ENCODE data around the gene GKN2.
A peak's percentile ranks its signal among the peaks of the same experiment; 100 is the strongest.
"Not testable (repeated sequence)": the region's sequence is repeated elsewhere in the genome, so short reads cannot be mapped to it uniquely, and the experiment has no call there.

GKN2 gene

GRCh38 chr2:68908392-68908970 is 44.2 kb downstream of the GKN2 start:
- peaks cover 20% of the 10 kb centered on the region for H3K9me3 Mint-ChIP-seq
- peak overlapping the region; percentile 53 for H3K4me3 Mint-ChIP-seq
- H3K27ac Mint-ChIP-seq, result peak overlapping the region; percentile 89
- DNase-seq (ENCODE audit: low spot score), result peak; percentile 76
- peaks cover 14% of the 10 kb centered on the region for H3K36me3 Mint-ChIP-seq (ENCODE audit: low read depth)
- H3K4me1 Mint-ChIP-seq (ENCODE audit: low read depth), result peaks cover 28% of the 10 kb centered on the region
- H3K27me3 Mint-ChIP-seq (ENCODE audit: low read depth), result peaks cover 4% of the 10 kb centered on the region

- peaks cover 28% of the 10 kb centered on the region for H3K4me1 Mint-ChIP-seq (ENCODE audit: low read depth)
- H3K27me3 Mint-ChIP-seq (ENCODE audit: low read depth), result peaks cover 4% of the 10 kb centered on the region
- H3K27ac Mint-ChIP-seq, result peak overlapping the region; percentile 89
- H3K4me3 Mint-ChIP-seq, result peak overlapping the region; percentile 53
- peaks cover 14% of the 10 kb centered on the region for H3K36me3 Mint-ChIP-seq (ENCODE audit: low read depth)
- no peak for DNase-seq (ENCODE audit: low spot score)
- peaks cover 26% of the 10 kb centered on the region for H3K9me3 Mint-ChIP-seq
Measured at GRCh38 chr2:68907920-68908253, 44.8 kb downstream of the GKN2 start.

DNA sequence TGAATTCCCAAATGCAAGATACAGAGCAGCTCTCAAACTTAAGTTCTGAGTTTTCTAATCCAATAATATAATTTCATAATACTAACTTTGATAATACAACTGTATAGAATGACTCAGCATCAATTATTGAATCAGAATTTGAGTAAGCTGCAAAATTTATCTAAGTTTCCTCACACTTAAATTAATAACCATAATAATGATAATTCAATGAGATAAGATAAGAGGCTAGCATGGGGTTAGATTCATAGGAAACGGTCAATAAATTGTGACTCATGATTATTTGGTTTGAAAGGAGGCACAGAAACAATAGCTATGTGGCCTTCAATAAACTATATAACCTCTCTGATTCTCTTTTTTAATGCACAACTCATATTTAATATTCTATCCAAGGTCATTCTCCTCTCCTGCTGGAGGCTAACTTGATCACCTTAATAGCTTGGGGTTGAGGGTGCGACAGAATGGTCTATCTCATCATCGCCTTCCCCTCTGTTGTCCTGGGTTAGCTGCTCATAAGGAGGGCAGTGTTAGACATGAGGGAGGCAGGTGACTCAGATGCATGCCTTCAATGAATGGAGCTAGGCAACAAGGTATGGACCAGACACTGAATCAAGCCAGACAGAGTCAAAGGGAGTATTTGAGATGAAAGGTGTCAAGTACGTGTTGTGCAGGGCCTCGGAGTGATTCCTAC is 45.3 kb downstream of the GKN2 start:
- Mint-ChIP-seq H3K9me3 (peaks cover 31% of the 10 kb centered on the region), H3K36me3 (ENCODE audit: low read depth) (peaks cover 14% of the 10 kb centered on the region), H3K4me3 (peak overlapping the region; percentile 53), H3K27me3 (ENCODE audit: low read depth) (peaks cover 7% of the 10 kb centered on the region), H3K4me1 (ENCODE audit: low read depth) (peaks cover 28% of the 10 kb centered on the region), H3K27ac (peak overlapping the region; percentile 89)
- no peak for DNase-seq (ENCODE audit: low spot score)

GRCh38 chr2:68906716-68907115 is 46.0 kb downstream of the GKN2 start:
- DNase-seq (ENCODE audit: low spot score), result no peak
- peaks cover 28% of the 10 kb centered on the region for H3K4me1 Mint-ChIP-seq (ENCODE audit: low read depth)
- H3K27me3 Mint-ChIP-seq (ENCODE audit: low read depth), result peaks cover 8% of the 10 kb centered on the region
- H3K4me3 Mint-ChIP-seq, result no peak overlapping the region
- peaks cover 38% of the 10 kb centered on the region for H3K9me3 Mint-ChIP-seq
- H3K36me3 Mint-ChIP-seq (ENCODE audit: low read depth), result peaks cover 14% of the 10 kb centered on the region
- no peak overlapping the region for H3K27ac Mint-ChIP-seq

GRCh38 chr2:68905116-68905515 is 47.6 kb downstream of the GKN2 start:
- Mint-ChIP-seq H3K9me3 (peaks cover 44% of the 10 kb centered on the region), H3K4me3 (no peak overlapping the region), H3K4me1 (ENCODE audit: low read depth) (peaks cover 25% of the 10 kb centered on the region), H3K27ac (no peak overlapping the region), H3K27me3 (ENCODE audit: low read depth) (peaks cover 10% of the 10 kb centered on the region), H3K36me3 (ENCODE audit: low read depth) (peaks cover 14% of the 10 kb centered on the region)
- no peak for DNase-seq (ENCODE audit: low spot score)

DNA sequence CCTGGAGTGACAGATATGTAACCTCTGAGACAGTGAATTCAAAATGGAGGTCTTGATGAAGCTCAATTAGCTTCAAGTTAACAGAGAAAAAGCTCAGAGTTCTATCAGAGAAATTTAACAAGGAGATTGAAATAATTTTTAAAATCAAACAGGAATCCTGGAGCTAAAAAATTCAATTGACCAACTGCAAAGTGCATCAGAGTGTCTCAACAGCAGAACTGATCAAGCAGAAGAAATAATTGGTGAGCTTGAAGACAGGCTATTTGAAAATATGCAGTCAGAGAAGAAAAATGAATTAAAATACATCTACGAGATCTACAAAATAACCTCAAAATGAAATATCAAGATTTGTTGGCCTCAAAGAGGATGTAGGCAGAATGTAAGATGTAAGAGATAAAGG is 51.1 kb downstream of the GKN2 start:
- Mint-ChIP-seq H3K4me1 (ENCODE audit: low read depth) (no peaks in the 10 kb centered on the region), H3K27ac (no peak overlapping the region), H3K4me3 (no peak overlapping the region), H3K36me3 (ENCODE audit: low read depth) (peaks cover 14% of the 10 kb centered on the region), H3K9me3 (peaks cover 47% of the 10 kb centered on the region), H3K27me3 (ENCODE audit: low read depth) (peaks cover 16% of the 10 kb centered on the region)
- DNase-seq (ENCODE audit: low spot score), result no peak

DNA sequence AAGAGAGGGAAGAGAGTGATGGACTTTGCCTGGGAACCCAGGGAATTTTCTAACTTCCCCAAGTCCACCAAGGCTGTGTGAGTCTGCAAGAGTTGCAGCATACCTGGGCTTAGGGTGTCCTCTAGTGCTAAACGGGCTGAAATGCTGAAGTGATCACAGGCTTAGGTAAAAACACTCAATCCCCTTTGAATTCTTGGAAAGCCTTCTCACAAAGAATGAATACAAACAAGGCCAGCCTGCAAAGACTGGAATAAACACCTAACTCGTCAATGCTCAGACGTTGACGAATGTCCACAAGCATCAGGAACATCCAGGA is 51.5 kb downstream of the GKN2 start:
- no peak for DNase-seq (ENCODE audit: low spot score)
- H3K36me3 Mint-ChIP-seq (ENCODE audit: low read depth), result peaks cover 14% of the 10 kb centered on the region
- H3K27me3 Mint-ChIP-seq (ENCODE audit: low read depth), result peaks cover 16% of the 10 kb centered on the region
- no peaks in the 10 kb centered on the region for H3K4me1 Mint-ChIP-seq (ENCODE audit: low read depth)
- no peak overlapping the region for H3K27ac Mint-ChIP-seq
- no peak overlapping the region for H3K4me3 Mint-ChIP-seq
- peaks cover 47% of the 10 kb centered on the region for H3K9me3 Mint-ChIP-seq

DNA sequence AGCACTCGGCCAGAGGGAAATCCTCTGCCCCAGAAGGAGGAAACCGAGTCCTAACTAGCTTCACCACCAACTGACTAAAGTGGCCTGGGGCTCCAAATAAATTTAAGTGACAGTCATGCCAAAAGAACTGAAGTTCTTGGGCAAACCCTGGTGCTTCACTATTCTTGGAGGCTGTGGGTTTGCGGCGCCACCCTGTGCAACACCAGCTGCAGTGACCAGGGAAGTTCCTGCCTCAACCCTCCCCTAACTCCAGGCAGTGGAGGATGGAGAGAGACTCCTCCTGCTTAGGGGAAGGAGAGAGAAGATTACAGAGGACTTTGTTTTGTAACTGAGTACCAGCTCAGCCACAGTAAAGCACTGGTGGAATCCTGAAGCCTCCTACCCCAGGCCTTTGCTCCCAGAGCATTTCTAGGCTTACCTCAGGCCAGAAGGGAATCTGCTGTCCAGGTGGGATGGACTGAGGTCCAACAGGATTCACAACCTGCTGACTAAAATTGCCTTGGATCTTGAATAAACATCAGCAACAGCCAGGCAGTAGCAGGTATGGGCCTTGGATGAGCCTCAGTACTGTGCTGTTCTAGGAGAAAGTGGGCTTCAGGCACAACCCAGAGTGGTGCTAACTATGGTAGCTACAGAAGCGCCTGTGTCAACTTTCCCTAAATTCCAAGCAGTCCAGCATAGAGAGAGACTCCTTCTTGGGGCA is 52.0 kb downstream of the GKN2 start:
- Mint-ChIP-seq H3K27ac (no peak overlapping the region), H3K4me3 (no peak overlapping the region), H3K36me3 (ENCODE audit: low read depth) (peaks cover 13% of the 10 kb centered on the region), H3K4me1 (ENCODE audit: low read depth) (no peaks in the 10 kb centered on the region), H3K9me3 (peaks cover 46% of the 10 kb centered on the region), H3K27me3 (ENCODE audit: low read depth) (peaks cover 16% of the 10 kb centered on the region)
- DNase-seq (ENCODE audit: low spot score), result no peak

DNA sequence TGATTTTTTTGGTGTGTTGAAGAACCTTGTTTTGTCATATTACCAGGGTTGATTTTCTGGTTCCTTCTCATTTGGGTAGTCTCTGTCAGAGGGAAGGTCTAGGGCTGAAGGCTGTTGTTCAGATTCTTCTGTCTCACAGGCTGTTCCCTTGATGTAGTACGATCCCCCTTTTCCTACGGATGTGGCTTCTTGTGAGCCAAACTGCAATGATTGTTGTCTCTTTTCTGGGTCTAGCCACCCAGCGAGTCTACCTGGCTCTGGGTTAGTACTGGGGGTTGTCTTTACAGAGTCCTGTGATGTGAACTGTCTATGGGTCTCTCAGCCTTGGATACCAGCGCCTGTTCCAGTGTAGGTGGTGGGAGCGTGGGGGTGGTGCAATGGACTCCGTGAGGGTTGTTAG is 56.7 kb downstream of the GKN2 start:
- H3K27ac Mint-ChIP-seq; H3K4me1 Mint-ChIP-seq (ENCODE audit: low read depth); H3K4me3 Mint-ChIP-seq; H3K36me3 Mint-ChIP-seq (ENCODE audit: low read depth); DNase-seq (ENCODE audit: low spot score); H3K9me3 Mint-ChIP-seq: not testable (repeated sequence)
- H3K27me3 Mint-ChIP-seq (ENCODE audit: low read depth), result peaks cover 17% of the 10 kb centered on the region

Measured in T-helper 2 cell treated with Interferon-gamma antibody and Interleukin-4, amounts not matched to agents 5 μg/mL and 100 μg/mL, for 36 hours (primary cell).